DMS 273 (cell line): ENCODE data around the gene CEPT1.

ENCODE experiments used
- DNase-seq: peaks from one replicate; lab custom pipeline; 2025; ENCODE audit not compliant: unreplicated experiment; lab: John Stamatoyannopoulos, UW

The CEPT1 gene

GRCh38 chr1:111192074-111192473 is 52.1 kb downstream of the CEPT1 start:
- no peak for DNase-seq

DNA sequence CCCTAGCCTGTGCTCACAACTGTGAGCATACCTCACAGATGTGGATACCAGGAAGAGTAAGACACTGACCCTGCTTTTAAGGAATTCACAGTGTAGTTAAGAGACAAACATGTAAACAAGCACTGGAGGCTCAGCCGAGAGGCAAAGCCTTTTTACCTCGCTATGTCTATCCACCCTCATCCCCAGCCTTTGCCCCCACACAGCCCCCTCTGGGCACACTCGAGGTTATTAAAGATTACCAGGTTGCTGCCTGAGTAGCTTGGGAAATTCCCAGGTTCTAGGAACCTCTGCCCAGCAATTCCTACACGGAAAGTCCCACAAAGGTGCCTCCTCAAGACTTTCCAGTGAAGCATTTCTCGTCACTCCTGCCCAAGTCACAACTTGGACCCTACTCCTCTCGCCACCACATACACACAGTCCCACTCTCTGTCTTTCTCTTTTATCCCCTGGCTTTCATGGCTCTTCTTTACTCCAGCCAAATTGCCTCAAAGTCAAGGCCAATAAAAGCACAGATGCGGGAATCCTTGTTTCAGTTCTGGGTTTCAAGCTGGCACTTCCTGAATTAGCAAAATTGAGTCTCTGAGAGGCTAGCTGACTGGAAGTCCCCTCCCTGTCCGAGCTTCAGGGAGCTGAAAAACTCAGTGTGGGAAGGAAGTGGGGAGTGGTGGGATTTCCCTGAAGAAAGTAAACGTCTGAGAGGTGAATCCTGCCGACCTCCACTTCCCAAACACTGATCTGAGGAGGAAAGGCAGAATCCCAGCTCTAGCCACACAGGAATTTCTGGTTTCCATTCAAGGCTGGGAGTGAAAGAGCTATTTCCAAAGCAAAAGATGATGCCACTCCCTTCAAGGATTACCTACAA is 52.9 kb downstream of the CEPT1 start:
- DNase-seq, result no peak

DNA sequence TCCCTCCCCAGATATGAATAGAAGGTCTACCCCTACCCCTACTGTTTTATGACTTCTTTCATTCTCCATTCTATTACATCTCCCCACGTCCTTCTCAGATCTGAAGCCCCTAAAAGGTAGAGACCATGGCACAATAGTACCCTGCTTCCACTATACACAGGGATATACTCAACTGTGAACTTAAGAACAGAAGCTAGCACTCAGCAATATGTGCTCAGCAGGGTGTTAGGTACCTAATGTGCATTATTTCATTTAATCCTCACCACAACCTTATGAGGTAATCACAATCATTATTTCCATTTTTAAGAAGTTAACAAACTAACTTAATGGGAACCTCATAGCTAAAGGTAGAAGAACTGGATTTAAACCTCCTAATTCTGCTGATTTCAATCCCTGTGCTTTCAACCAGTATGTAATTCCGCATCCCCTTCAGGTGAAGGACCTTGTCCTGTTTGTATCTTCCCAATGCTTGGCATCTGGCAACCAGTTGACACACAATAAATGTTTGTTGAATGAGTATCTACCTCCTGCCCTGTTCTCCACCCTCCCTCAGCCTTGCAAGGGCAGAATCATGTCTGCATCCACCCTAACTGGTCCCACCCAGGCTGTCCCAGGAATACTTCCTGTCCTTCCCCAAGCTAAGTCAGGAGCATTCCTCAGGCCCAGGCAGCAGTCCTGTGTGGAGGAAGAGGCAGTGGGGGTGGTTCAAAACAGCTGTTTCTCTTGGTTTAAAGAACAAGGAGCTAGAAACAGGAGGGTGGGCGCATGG is 53.9 kb downstream of the CEPT1 start:
- no peak for DNase-seq

DNA sequence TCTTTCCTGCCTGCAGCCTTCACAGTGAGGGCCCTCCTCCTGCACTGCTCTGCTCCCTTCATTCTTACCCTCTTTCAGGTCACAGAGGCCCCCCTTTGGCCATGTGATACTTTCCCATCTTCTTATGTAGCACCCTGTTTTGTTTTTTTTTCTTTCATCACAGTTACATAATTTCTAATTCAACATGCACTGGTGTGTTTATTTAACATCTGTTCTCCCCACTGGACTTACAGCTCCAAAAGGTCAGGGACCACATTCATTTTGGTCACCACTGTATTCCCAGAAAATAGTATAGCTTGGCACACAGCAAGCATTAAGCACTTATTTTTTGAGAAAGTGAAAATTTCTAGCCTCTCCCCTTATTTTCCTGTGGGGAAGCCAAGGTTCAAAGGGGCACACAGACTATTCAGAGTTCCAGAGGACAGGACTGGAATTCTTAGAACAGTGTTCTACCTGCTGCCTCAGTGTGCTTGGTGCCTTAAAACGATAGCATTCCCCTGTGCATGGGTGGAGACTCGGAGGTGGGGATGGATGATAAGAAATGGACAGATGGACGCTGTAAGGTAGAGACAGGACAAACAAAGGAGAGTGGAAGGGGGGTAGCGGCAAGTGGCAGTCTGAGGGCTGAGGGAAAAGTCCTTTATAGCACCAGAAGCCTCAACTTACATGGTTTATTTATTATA is 55.1 kb downstream of the CEPT1 start:
- no peak for DNase-seq

DNA sequence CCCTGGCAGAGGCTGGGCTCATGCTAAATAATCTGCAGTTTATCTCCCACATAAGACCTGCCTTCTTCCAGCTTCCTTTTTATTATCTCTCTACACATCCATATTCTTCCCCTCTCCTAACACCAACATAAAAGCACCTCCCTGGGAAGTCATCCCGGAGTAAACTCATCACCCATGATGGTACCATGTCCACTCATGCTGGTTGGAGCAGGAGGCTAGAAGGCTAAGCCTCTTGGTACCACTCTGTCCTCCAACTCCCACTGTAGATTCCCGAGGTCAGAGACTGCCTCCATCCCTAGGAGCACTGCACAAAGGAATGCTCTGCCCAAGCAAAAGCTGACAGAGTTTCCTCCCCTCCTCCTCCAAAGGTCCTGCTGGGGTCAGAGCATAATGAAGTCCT is 56.2 kb downstream of the CEPT1 start:
- no peak for DNase-seq

- peak; percentile 49 for DNase-seq
These were observed 57.7 kb downstream of the CEPT1 start for GRCh38 chr1:111197598-111198284.

DNA sequence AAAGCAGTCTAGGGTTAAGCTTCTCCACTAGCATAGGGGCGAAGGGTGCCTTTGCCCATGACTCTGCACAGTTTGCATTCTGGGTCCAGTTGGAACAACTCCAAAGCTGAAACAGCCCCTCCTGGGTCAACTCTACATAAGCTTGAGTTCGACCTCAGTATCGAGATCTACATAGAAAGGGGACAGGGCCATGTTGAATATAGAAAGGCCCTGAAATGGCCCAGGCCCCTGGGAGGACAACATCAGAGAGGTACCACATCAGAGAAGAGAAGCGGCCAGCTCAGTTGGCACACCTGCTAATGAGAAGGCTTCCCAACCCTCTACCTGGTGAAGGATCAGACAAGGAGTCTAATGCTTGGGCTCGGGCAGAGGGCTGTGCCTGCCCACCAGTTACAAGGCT is 58.8 kb downstream of the CEPT1 start:
- DNase-seq, result no peak

GRCh38 chr1:111199329-111199728 is 59.3 kb downstream of the CEPT1 start:
- DNase-seq, result no peak

GRCh38 chr1:111199881-111200801 is 60.1 kb downstream of the CEPT1 start, which contains the start of gene DENND2D:
TSS of gene DENND2D (minus strand) at chr1:111200646. CDS start at chr1:111200459, 187 bp downstream.
- DNase-seq, result no peak

DNA sequence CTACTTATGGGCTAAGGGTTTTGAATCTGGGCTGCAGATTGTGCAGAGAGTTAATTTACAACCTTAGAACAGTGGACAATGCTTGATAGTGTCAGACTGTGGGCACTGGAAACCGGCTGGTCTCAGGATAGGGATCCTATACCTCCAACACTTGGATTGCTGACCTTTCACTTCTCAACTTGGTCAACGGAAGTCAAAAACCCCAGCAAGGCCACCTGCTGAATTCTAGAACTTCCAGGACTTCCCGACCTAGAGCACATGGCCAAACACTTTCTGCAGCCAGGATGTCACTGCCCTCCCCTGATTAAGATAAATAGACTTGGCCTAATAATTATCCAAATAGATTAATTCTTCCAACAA is 60.8 kb downstream of the CEPT1 start:
- no peak for DNase-seq

GRCh38 chr1:111201275-111202090 is 61.5 kb downstream of the CEPT1 start:
- DNase-seq, result no peak

- no peak for DNase-seq
These were observed 62.3 kb downstream of the CEPT1 start for GRCh38 chr1:111202366-111202706.

DNA sequence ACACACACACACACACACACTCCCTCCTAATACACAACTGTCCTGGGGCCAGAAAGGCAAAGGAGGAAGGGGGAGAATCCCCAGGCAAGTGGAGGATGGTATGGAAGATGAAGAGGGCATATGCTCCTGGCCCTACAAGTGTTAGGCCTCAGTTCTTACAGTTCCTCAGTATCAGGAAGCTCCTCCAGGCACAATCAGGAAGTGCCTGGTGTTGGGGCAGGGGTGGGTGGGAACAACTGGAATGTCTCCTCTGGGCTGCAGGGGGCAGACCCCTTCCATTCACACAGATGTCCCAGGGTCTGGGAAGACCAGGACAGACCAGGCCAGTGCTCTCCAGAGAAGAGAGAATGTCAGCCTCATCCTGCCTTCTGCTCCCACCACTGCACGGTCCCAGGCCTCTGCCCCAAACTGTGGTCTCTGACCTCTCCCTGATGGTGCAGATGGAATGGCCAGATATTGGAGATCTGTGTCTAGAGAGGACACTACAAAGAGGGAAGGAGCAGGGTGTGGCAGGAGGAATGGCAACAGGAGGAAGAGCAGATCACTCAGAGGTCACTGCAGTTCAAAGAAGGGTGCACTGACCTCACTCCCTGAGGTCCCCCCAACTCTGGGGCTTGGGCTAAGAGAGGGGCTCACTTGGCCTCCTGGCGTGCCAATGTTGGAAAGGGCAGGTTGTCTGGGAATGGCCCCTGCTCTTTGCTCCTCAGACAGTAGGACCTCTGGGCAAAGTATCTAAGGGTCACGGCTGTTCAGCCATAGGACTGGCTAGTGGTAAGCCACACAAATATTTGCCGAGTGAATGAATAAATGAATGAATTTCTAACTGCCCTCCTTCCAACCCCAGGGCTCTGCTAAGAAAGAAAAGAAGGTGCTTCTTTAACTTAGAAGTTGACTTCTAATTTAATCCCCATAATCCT is 62.9 kb downstream of the CEPT1 start:
- DNase-seq, result no peak

GRCh38 chr1:111203681-111204200 is 63.7 kb downstream of the CEPT1 start:
- DNase-seq, result peak; percentile 31

- DNase-seq, result peak; percentile 30
These were observed 64.4 kb downstream of the CEPT1 start for GRCh38 chr1:111204201-111204982.

GRCh38 chr1:111204983-111205713 is 65.1 kb downstream of the CEPT1 start:
- DNase-seq, result no peak

GRCh38 chr1:111205714-111206050 is 65.7 kb downstream of the CEPT1 start:
- no peak for DNase-seq
